Peyer's patch (tissue), 4 donors: Measurements from ENCODE around the gene PRPF18.

Experiments
- POLR2A ChIP-seq, 2 donors: fragments of 450-650 bp; IDR thresholded peaks; one replicate each; pipeline ENCODE4 v1.5.1; 2017; ENCODE audit warnings: antibody characterized with exemption in 2 of 2, mild to moderate bottlenecking in 2 of 2, moderate library complexity in 2 of 2
- TF ChIP-seq, protein P1 (sequence below), 6 experiments: fragments of 450-650 bp in 4 of 6; fragments of 200-600 bp in 2 of 6; sonication (generic) in 1 of 6; IDR thresholded peaks; one replicate each; pipeline ENCODE4 v1.5.1; 2017 to 2019; ENCODE audit warnings: antibody characterized with exemption in 6 of 6, mild to moderate bottlenecking in 3 of 6, moderate library complexity in 1 of 6

DNA sequence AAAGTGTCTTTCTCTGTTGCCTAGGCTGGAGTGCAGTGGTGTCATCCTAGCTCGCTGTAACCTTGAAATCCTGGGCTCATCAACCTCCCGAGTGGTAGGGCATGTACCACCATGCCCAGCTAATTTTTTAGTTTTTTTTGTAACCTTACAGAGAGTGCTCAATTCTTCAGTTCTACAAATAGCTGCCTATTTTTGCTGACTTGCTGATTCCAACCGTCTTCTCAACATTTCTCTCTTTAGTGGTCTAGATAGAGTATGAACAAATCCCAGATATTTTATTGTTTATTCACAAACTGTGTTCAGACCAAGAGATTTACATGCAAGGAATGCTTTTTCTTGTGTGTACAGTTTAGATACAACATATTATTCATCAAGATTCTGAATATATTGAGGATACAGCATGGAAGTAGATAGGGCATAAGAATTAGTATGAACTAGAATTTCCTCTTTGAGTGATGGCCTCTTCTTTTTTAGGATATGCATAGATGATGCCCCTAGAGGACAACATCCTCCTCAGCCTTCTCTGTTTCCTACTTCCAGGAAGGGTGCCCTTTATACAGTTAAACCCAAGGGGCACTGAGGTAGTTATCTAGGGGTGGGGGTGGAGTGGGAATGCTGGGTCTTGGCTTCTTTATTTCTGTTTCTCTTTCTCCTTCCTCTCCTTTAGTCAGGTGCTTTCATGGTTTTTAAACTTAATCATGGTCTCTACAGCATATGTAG is 26.0 kb downstream of the PRPF18 start:
- TF ChIP-seq POLR2A (IDR thresholded peaks at IDR 0.05), result no peak
- TF ChIP-seq, protein P1, sequence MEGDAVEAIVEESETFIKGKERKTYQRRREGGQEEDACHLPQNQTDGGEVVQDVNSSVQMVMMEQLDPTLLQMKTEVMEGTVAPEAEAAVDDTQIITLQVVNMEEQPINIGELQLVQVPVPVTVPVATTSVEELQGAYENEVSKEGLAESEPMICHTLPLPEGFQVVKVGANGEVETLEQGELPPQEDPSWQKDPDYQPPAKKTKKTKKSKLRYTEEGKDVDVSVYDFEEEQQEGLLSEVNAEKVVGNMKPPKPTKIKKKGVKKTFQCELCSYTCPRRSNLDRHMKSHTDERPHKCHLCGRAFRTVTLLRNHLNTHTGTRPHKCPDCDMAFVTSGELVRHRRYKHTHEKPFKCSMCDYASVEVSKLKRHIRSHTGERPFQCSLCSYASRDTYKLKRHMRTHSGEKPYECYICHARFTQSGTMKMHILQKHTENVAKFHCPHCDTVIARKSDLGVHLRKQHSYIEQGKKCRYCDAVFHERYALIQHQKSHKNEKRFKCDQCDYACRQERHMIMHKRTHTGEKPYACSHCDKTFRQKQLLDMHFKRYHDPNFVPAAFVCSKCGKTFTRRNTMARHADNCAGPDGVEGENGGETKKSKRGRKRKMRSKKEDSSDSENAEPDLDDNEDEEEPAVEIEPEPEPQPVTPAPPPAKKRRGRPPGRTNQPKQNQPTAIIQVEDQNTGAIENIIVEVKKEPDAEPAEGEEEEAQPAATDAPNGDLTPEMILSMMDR (IDR thresholded peaks at IDR 0.05), result peak in 1 of 6 experiments; percentile 7
